Measurements from ENCODE around the gene STIMATE.

DNA sequence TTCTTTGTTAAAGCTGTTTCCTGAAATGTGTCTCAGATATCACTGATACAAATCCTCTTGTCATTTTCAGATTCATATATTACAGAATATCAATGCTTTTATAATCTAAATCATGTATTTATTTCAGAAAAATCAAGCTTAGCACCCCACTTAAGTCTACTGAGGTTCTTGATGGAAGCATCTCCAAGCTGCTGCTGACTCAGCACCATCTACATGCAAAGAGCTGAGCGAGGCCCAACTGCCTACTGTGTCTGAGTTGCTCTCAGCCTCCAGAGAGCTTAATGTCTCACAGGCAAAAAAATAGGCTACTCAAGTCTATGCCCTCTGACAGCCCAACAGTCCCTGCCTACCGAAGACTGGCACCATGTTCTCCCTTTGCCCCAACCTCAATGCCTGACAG lies 29.2 kb upstream of the STIMATE start:
- TF ChIP-seq ZFX (IDR thresholded peaks at IDR 0.05), result no peak
- TF ChIP-seq, protein P1, sequence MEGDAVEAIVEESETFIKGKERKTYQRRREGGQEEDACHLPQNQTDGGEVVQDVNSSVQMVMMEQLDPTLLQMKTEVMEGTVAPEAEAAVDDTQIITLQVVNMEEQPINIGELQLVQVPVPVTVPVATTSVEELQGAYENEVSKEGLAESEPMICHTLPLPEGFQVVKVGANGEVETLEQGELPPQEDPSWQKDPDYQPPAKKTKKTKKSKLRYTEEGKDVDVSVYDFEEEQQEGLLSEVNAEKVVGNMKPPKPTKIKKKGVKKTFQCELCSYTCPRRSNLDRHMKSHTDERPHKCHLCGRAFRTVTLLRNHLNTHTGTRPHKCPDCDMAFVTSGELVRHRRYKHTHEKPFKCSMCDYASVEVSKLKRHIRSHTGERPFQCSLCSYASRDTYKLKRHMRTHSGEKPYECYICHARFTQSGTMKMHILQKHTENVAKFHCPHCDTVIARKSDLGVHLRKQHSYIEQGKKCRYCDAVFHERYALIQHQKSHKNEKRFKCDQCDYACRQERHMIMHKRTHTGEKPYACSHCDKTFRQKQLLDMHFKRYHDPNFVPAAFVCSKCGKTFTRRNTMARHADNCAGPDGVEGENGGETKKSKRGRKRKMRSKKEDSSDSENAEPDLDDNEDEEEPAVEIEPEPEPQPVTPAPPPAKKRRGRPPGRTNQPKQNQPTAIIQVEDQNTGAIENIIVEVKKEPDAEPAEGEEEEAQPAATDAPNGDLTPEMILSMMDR (conservative IDR thresholded peaks at IDR 0.05), result no peak
